NB4 (cell line): ENCODE measurements around the gene AKT3.

ENCODE experiments used
- DNase-seq: peaks from one replicate; pipeline ENCODE4 v3.0.0; 2010; ENCODE audit warnings: low read depth
- H3K4me3 ChIP-seq: one replicate; pipeline ENCODE4 v1.5.1; 2011; ENCODE audit warnings: mild to moderate bottlenecking, low read depth, low read length, moderate library complexity
- MAX ChIP-seq: IDR thresholded peaks from 2 replicates; pipeline ENCODE4 v1.6.1; 2011; ENCODE audit warnings: low read depth, low read length
- MYC ChIP-seq: IDR thresholded peaks from 2 replicates; pipeline ENCODE4 v1.6.1; 2011; ENCODE audit warnings: low read depth, low read length
- POLR2A ChIP-seq: IDR thresholded peaks from 2 replicates; pipeline ENCODE4 v1.6.1; 2011; ENCODE audit warnings: mild to moderate bottlenecking; ENCODE audit not compliant: insufficient read length; ENCODE audit errors: extremely low read depth
- TF ChIP-seq, protein P1 (sequence below): IDR thresholded peaks from one replicate; pipeline ENCODE4 v1.5.1; 2012; ENCODE audit warnings: low read depth, low read length

Gene AKT3

DNA sequence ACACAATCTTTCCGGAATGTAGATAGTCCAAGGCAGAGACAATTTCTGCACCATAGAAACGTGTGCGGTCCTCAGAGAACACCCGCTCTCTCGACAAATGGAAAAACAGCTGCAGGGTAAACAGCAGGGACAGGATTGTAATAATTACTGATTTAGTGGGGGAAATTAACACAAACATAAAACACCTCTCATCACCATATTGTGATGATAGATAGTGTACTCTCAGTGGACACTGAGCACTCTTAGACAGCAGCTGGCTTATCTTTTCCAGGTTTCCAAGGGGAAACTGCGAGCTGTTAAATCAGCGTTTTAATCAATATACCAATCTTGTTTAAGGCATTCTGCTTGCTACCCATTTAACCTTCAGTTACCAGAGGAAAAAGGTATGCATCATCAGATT, 277.1 kb downstream of the AKT3 start:
- no peak overlapping the region for H3K4me3 ChIP-seq
- no peak for DNase-seq
- no peak for TF ChIP-seq POLR2A
- no peak for TF ChIP-seq MYC
- no peak for TF ChIP-seq MAX
- TF ChIP-seq, protein P1, sequence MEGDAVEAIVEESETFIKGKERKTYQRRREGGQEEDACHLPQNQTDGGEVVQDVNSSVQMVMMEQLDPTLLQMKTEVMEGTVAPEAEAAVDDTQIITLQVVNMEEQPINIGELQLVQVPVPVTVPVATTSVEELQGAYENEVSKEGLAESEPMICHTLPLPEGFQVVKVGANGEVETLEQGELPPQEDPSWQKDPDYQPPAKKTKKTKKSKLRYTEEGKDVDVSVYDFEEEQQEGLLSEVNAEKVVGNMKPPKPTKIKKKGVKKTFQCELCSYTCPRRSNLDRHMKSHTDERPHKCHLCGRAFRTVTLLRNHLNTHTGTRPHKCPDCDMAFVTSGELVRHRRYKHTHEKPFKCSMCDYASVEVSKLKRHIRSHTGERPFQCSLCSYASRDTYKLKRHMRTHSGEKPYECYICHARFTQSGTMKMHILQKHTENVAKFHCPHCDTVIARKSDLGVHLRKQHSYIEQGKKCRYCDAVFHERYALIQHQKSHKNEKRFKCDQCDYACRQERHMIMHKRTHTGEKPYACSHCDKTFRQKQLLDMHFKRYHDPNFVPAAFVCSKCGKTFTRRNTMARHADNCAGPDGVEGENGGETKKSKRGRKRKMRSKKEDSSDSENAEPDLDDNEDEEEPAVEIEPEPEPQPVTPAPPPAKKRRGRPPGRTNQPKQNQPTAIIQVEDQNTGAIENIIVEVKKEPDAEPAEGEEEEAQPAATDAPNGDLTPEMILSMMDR: no peak

GRCh38 chr1:243568793-243569192, 281.2 kb downstream of the AKT3 start:
- no peak for DNase-seq
- no peak overlapping the region for H3K4me3 ChIP-seq
- TF ChIP-seq POLR2A (no peak), MAX (no peak), MYC (no peak)
- TF ChIP-seq, protein P1: no peak

DNA sequence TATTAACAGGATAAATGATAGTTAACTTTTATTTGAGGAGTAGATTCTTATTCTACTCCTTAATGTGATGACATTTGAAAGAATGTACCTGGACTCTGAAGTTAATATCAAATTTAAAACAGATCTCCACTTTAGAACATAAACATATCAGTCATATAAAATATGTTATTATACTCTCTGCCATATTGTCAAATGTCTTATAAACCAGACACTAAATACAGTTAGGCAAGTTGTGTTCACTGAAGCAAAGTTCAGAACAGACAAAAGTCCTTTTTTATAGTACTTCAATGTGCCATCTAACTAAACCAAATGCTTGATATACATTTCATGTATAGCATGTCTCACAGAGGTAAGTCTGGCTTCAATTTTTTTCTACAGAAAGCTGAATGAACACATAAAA, 285.2 kb downstream of the AKT3 start:
- no peak overlapping the region for H3K4me3 ChIP-seq
- DNase-seq: no peak
- TF ChIP-seq MAX (no peak), POLR2A (no peak), MYC (no peak)
- TF ChIP-seq, protein P1: no peak

DNA sequence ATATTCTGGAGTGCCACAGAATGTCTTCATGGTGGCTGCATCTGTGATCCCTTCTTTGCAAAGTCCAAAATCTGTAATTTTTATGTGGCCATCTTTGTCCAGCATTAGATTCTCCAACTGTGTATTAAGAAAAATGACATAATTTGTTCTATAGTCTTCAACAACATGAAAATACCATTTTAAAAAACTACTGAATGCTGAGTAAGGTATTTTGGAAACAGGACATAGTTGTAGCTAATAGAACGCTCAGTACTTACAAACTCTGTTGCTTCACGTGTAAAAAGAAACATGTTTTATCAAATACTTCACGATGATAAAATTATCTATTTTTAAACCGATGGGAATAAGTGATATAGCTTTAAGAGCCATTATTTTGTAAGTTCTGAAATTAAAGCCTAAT, 286.3 kb downstream of the AKT3 start:
- no peak for DNase-seq

DNA sequence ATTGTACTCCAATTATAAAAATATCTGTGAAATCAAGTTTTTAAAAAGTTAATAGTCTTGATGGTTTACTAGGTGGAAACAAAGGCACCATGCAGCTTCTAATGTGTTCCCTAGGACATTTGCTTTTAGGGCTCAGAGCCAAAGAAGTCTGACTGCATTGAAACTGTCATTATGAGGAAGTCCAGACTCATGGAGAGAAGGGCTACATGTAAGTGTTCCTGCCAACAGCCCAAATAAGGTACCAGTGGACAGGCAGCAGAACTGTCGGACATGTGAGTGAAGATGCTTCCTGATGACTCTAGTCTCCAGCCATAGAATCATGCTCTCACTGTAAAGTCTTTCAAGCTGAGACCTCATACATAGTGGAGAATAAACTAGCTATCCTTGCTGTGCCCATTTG, 287.6 kb downstream of the AKT3 start:
- no peak for TF ChIP-seq MYC
- TF ChIP-seq POLR2A: no peak
- TF ChIP-seq, protein P1: no peak
- TF ChIP-seq MAX: no peak

More for the DNA sequence above, 286.3 kb downstream of the AKT3 start:
- TF ChIP-seq MYC: no peak
- TF ChIP-seq POLR2A: no peak
- TF ChIP-seq, protein P1: no peak
- no peak for TF ChIP-seq MAX
- no peak overlapping the region for H3K4me3 ChIP-seq

DNA sequence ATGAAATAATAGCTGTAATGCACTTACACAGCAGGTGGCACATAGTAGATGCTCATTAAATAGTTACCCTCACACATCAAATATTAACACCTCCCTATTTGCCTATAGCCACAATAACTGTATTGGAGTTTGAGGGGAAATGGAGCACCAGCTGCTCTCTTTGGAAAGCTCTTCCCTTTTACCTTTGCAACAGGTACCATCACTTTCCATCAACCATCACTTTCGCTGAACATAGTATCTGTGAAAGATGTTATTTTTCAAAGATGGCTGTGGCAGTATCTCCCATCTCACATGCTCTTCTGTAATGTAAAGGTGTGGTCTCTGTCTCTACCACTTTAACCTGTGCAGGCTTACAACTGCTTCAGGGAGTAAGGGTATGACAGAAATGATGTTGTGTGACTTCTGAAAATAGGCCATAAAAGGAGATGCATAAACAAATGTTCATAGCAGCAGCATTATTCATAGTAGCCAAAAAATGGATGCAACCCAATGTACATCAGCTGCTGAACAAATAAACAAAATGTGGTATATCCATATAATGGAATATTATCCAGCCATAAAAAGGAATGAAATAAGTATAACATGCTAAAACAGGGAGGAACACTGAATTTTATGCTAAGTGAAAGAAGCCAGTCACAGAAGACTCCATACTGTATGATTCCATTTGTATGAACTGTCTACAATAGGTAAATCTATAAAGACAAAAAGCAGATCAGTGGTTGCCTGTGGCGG, 288.3 kb downstream of the AKT3 start:
- TF ChIP-seq MYC (no peak), POLR2A (no peak), MAX (no peak)
- TF ChIP-seq, protein P1: no peak
- no peak overlapping the region for H3K4me3 ChIP-seq
- no peak for DNase-seq

More for the DNA sequence above, 287.6 kb downstream of the AKT3 start:
- no peak overlapping the region for H3K4me3 ChIP-seq
- no peak for DNase-seq
